NB4 (cell line): ENCODE data around the gene CCDC40.

Experiments used
- DNase-seq: peaks from one replicate; pipeline ENCODE4 v3.0.0; 2010; ENCODE audit warnings: low read depth
- H3K4me3 ChIP-seq: one replicate; pipeline ENCODE4 v1.5.1; 2011; ENCODE audit warnings: mild to moderate bottlenecking, low read depth, low read length, moderate library complexity
- CTCF ChIP-seq: IDR thresholded peaks from one replicate; pipeline ENCODE4 v1.5.1; 2012; ENCODE audit warnings: low read depth, low read length
- MYC ChIP-seq: IDR thresholded peaks from 2 replicates; pipeline ENCODE4 v1.6.1; 2011; ENCODE audit warnings: low read depth, low read length
- POLR2A ChIP-seq: IDR thresholded peaks from 2 replicates; pipeline ENCODE4 v1.6.1; 2011; ENCODE audit warnings: mild to moderate bottlenecking; ENCODE audit not compliant: insufficient read length; ENCODE audit errors: extremely low read depth
- TF ChIP-seq, protein P1 (sequence below): IDR thresholded peaks from 2 replicates; pipeline ENCODE4 v1.6.1; 2011; ENCODE audit warnings: low read depth, low read length

CCDC40 gene

GRCh38 chr17:80050706-80051105, 14.3 kb downstream of the CCDC40 start:
- TF ChIP-seq CTCF, result no peak
- no peak for TF ChIP-seq MYC
- TF ChIP-seq POLR2A, result no peak
- TF ChIP-seq, protein P1, sequence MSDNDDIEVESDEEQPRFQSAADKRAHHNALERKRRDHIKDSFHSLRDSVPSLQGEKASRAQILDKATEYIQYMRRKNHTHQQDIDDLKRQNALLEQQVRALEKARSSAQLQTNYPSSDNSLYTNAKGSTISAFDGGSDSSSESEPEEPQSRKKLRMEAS, result no peak
- no peak for DNase-seq
- no peak overlapping the region for H3K4me3 ChIP-seq

GRCh38 chr17:80051681-80052080, 15.2 kb downstream of the CCDC40 start:
- H3K4me3 ChIP-seq, result no peak overlapping the region
- no peak for TF ChIP-seq MYC
- TF ChIP-seq, protein P1, result no peak
- no peak for TF ChIP-seq CTCF
- no peak for TF ChIP-seq POLR2A
- DNase-seq, result no peak

- TF ChIP-seq, protein P1, result no peak
- TF ChIP-seq POLR2A (no peak), CTCF (no peak), MYC (no peak)
- no peak for DNase-seq
Observed at GRCh38 chr17:80053102-80053501, 16.7 kb downstream of the CCDC40 start.

GRCh38 chr17:80055597-80055996, 19.2 kb downstream of the CCDC40 start:
- no peak overlapping the region for H3K4me3 ChIP-seq
- no peak for DNase-seq
- TF ChIP-seq CTCF, result no peak
- TF ChIP-seq MYC, result no peak
- TF ChIP-seq, protein P1, result no peak
- no peak for TF ChIP-seq POLR2A

More at GRCh38 chr17:80053102-80053501, 16.7 kb downstream of the CCDC40 start:
- H3K4me3 ChIP-seq, result no peak overlapping the region

DNA sequence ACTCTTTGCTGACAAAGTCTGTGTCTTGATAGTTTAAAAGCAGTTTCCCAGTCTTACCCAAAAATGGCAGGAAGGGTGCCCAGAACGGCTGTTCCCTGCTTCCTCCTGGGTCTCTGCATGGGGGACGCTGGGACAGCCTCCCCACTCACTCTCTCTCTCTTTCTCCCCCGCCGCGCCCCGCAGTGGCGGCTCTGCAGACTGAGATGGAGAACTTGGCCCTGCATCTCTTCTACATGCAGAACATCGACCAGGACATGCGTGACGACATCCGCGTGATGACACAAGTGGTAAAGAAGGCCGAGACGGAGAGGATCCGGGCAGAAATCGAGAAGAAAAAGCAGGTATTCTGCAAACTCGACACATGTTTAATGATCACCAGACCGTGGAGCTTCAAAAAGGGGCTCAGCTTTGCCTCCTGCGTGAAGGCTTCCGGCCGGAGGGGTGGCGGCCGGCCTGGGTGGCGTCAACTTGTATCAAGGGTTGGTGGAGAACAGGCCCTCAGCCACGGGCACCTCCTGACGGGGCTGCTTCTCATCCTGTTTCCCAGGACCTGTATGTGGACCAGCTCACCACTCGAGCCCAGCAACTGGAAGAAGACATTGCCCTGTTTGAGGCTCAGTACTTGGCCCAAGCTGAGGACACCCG, 22.0 kb downstream of the CCDC40 start:
- no peak overlapping the region for H3K4me3 ChIP-seq
- DNase-seq, result no peak
- TF ChIP-seq, protein P1, result no peak
- TF ChIP-seq CTCF, result no peak
